WERI-Rb-1 (cell line): ENCODE measurements around the gene MUC5B.

Experiments used
- DNase-seq: peaks from one replicate; pipeline ENCODE4 v3.0.0-alpha.2; 2020
- H3K27ac ChIP-seq: fragments of 250-450 bp; sonication (Bioruptor Pico); 2 replicates; pipeline ENCODE4 v1.5.1; 2020; ENCODE audit warnings: mild to moderate bottlenecking, moderate library complexity
- H3K27me3 ChIP-seq: fragments of 250-450 bp; sonication (Bioruptor Pico); 2 replicates; pipeline ENCODE4 v1.5.1; 2021; ENCODE audit warnings: mild to moderate bottlenecking, low read depth, moderate library complexity; ENCODE audit not compliant: insufficient read depth, severe bottlenecking
- H3K36me3 ChIP-seq: fragments of 250-450 bp; sonication (Bioruptor Pico); 2 replicates; pipeline ENCODE4 v1.5.1; 2020; ENCODE audit warnings: mild to moderate bottlenecking, moderate library complexity
- H3K4me3 ChIP-seq: 2 replicates; pipeline ENCODE4 v1.5.1; 2011; ENCODE audit warnings: low read depth, mild to moderate bottlenecking, control low read depth, low read length
- H3K9me3 ChIP-seq: fragments of 250-450 bp; sonication (Bioruptor Pico); 2 replicates; pipeline ENCODE4 v1.5.1; 2021; ENCODE audit warnings: mild to moderate bottlenecking, moderate library complexity; ENCODE audit not compliant: severe bottlenecking
- CTCF ChIP-seq: IDR thresholded peaks from 2 replicates; pipeline ENCODE4 v1.5.1; 2011; ENCODE audit warnings: low read depth, mild to moderate bottlenecking, control low read depth, inconsistent platforms, low read length

Gene MUC5B

GRCh38 chr11:1272531-1272930 lies 49.7 kb downstream of the MUC5B start:
- peaks cover 17% of the 10 kb centered on the region for H3K36me3 ChIP-seq
- TF ChIP-seq CTCF: no peak
- H3K9me3 ChIP-seq: no peaks in the 10 kb centered on the region
- no peak overlapping the region for H3K27ac ChIP-seq
- DNase-seq: no peak
- no peaks in the 10 kb centered on the region for H3K27me3 ChIP-seq
- no peak overlapping the region for H3K4me3 ChIP-seq

GRCh38 chr11:1274501-1274900 lies 51.6 kb downstream of the MUC5B start:
- Histone ChIP-seq H3K27me3 (no peaks in the 10 kb centered on the region), H3K4me3 (no peak overlapping the region), H3K27ac (no peak overlapping the region), H3K36me3 (peaks cover 17% of the 10 kb centered on the region), H3K9me3 (no peaks in the 10 kb centered on the region)
- no peak for TF ChIP-seq CTCF
- DNase-seq: no peak

- H3K4me3 ChIP-seq: no peak overlapping the region
- H3K27me3 ChIP-seq: no peaks in the 10 kb centered on the region
- no peaks in the 10 kb centered on the region for H3K9me3 ChIP-seq
- H3K36me3 ChIP-seq: peaks cover 17% of the 10 kb centered on the region
- H3K27ac ChIP-seq: no peak overlapping the region
- no peak for TF ChIP-seq CTCF
- no peak for DNase-seq
Observed at GRCh38 chr11:1275021-1275420, 52.2 kb downstream of the MUC5B start.

DNA sequence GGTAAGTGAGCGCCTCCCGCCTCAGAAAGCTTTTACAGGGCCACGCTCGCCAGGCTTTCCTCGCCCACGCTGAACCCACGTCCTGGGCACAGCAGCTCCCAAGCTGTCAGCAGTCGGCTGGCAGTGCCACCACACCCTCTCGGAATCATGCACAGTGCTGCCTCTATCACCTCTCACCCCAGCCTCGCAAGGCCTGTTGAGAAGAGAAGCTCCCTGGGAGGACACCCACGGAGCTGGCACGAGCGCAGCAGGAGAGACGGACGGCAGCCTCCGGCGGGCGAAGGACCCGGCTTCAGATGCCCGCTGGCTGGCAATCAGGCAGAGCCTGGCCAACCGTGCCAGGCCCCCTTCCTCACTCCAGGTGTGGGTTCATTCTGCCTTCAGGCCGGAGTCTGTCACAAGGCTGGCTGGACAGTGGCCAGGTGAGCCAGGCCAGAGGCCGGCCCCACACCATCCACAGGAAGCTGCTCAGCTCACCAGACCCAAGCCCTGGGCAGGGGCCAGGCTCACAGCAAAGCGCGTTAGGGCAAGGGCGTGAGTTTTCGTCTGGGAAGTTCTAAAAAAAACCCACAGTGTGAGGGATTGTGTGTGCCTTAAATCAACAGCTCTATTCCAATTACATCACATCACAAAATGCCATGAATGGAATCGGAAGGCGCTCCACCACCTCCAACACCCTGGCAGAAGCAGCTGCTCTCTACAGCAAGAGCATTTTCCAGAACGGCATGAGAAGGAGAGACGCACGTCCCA lies 53.4 kb downstream of the MUC5B start:
- H3K9me3 ChIP-seq: no peaks in the 10 kb centered on the region
- no peak overlapping the region for H3K27ac ChIP-seq
- TF ChIP-seq CTCF: no peak
- DNase-seq: no peak
- peaks cover 25% of the 10 kb centered on the region for H3K36me3 ChIP-seq
- H3K27me3 ChIP-seq: no peaks in the 10 kb centered on the region
- H3K4me3 ChIP-seq: no peak overlapping the region

DNA sequence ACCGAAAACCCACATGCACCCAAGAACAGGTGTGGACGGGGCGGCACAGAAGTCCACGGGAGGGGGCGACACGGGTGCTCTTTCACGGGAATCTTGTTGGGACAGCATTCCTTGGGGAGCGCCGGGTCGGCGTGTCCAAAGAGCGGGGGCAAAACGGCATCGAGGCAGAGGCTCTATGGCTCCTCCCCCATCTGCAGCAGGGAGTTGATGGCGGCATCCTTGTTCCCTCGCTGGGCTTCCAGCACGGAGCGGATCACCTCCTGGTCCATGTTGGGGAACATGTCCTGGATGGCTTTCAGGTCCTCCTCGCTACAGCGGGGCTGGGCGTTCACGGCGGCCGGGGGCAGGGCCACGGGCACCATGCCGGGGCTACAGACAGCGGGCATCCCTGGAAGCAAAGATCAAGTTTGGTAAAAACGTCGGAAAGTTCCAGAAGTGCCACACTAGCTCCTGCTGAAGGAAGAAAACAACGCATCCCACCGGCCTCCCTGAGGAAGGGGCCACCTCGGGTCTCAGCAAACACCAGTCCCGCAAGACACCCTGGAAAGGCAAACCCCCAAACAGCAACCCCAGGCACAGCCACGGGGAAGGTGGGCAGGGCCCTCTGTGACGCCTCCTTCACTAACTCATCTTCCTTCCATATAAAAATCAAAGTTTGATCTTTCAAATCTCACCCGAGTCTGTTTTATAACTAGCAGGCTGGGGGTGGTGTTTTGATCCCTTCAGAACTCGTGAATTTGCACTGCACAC lies 54.2 kb downstream of the MUC5B start:
- Histone ChIP-seq H3K27ac (no peak overlapping the region), H3K27me3 (no peaks in the 10 kb centered on the region), H3K9me3 (no peaks in the 10 kb centered on the region), H3K4me3 (no peak overlapping the region), H3K36me3 (peaks cover 33% of the 10 kb centered on the region)
- no peak for DNase-seq
- no peak for TF ChIP-seq CTCF
